ES-I3 (cell line): ENCODE data around the gene TTC7B.

Source experiments
- H3K36me3 ChIP-seq: 2 replicates; pipeline ENCODE4 v1.6.1; 2013; ENCODE audit warnings: mild to moderate bottlenecking, low read length, control low read depth, moderate library complexity; ENCODE audit not compliant: insufficient read depth
- H3K4me1 ChIP-seq: 2 replicates; pipeline ENCODE4 v1.6.1; 2013; ENCODE audit warnings: mild to moderate bottlenecking, control low read depth, low read length; ENCODE audit not compliant: insufficient read depth
- H3K9ac ChIP-seq: 2 replicates; pipeline ENCODE4 v1.6.1; 2013; ENCODE audit warnings: low read depth, mild to moderate bottlenecking, low read length, moderate library complexity
- H3K9me3 ChIP-seq: 2 replicates; pipeline ENCODE4 v1.6.1; 2013; ENCODE audit warnings: mild to moderate bottlenecking, low read length, moderate library complexity; ENCODE audit not compliant: control insufficient read depth, insufficient read depth

TTC7B gene

DNA sequence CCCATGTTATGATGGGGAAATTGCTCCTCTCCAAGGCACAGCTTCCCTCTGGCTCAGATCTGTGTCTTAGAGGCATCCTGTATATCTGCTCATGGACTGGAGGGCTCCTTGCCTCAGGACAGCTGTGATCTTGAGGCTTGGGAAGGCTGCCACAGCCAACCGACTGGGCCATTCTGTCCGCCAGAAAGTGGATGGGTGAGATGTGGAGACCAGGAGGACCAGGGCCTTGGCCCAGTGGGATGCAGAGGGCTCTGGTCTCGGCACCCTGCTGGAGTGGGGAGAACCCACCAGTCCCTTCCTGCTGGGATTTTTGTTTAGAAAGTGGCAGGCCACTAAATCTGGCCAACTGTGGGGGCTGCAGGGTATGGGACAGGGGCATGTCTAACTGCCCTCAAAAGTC, 270.8 kb downstream of the TTC7B start:
- H3K9me3 ChIP-seq: no peaks in the 10 kb centered on the region
- H3K36me3 ChIP-seq: no peaks in the 10 kb centered on the region; the same call in 1 of the 2 replicates
- no peak overlapping the region for H3K9ac ChIP-seq
- 0 out of 2 replicates have a peak, but pooled peaks cover 5% of the 10 kb centered on the region for H3K4me1 ChIP-seq

DNA sequence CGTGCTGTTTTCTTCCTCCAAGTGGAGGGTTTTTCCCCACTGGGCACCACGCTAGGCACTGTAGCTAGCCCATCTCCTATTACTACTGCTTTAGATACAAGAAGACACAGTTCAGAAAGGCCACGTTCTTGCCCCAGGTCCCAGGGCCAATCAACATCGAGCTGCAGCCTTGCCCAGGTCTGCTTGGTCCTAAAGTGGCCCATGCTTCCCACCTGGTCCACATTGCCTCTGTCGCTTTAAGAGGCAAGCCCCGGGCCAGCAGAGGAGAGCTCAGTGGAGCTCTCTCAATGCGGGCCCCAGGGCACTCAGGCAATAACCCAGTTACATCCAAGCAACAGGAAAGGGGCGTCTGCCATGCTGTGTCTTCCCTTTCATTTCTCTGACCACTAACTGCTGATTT, 271.3 kb downstream of the TTC7B start:
- H3K9ac ChIP-seq: no peak overlapping the region

DNA sequence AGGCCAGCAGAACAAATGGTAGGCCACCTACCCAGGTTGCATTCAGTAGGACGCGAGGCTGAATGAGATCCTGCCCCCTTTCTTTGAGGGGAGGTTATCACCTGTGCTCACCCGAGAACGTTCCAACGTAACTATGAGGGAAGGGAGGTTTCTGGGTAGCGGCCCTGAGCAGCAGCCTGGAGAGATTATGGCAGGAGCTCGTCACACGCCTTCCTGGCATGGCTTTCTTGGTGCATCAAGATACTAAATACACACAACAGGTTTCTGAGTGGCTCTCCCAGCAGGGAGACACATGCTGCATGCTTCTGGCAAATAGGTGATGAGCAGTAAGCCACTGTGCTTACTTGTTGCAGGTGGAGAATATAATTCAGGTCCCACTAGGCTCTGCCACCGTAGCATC, 271.7 kb downstream of the TTC7B start:
- Histone ChIP-seq H3K4me1 (0 out of 2 replicates have a peak, but pooled peaks cover 5% of the 10 kb centered on the region), H3K9ac (no peak overlapping the region), H3K36me3 (no peaks in the 10 kb centered on the region), H3K9me3 (no peaks in the 10 kb centered on the region)

More for the DNA sequence above, 271.3 kb downstream of the TTC7B start:
- no peaks in the 10 kb centered on the region for H3K36me3 ChIP-seq
- H3K9me3 ChIP-seq: no peaks in the 10 kb centered on the region
- 0 out of 2 replicates have a peak, but pooled peaks cover 5% of the 10 kb centered on the region for H3K4me1 ChIP-seq

DNA sequence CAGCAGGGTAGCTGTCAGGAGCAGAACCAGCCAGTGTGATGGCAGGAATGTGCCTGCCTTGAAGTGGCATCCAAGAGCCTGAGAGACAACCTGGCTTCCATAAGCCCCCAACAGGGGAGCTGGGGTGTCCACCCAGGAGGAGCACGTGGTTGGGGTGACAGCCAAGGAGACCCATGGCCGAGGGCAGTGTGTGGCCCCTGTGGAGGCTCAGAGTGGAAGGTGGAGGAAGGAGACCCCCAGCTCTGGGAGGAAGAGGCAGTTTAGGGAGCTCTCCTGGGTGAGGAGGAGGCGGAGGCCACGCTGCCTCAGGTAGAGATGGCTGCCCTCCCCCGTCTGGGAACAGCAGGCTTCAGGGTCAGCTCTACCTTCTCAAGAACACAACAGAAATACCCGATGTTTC, 272.4 kb downstream of the TTC7B start:
- no peak overlapping the region for H3K9ac ChIP-seq
- H3K9me3 ChIP-seq: no peaks in the 10 kb centered on the region
- H3K4me1 ChIP-seq: 0 out of 2 replicates have a peak, but pooled peaks cover 5% of the 10 kb centered on the region
- H3K36me3 ChIP-seq: no peaks in the 10 kb centered on the region

DNA sequence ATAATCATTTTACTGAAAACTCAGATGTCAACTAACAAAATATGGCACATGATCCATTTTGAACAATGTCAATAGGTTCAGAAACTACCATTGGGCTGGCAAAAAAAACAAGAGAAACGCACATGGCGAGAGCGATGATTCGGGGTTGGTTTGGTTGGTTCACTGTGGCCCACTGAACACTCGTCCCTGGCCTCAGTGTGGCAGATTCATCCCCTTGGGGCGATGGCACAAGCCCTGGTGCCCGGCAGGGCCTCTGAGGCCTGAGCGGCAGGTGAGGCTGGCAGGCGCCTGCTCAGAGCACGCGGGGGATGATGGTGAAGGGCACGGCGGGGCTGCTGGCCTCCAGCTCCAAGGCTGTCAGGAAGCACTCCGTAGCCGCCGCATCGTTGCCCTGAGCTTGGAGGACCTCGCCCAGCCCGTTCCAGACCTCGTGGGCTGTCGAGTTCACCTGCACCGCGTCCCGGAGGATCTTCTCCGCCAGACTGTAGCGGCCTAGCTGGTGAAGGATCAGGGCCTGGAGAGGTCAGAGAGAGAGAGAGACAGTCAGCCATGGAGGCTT, 275.1 kb downstream of the TTC7B start:
- Histone ChIP-seq H3K36me3 (no peaks in the 10 kb centered on the region), H3K4me1 (no peaks in the 10 kb centered on the region)

DNA sequence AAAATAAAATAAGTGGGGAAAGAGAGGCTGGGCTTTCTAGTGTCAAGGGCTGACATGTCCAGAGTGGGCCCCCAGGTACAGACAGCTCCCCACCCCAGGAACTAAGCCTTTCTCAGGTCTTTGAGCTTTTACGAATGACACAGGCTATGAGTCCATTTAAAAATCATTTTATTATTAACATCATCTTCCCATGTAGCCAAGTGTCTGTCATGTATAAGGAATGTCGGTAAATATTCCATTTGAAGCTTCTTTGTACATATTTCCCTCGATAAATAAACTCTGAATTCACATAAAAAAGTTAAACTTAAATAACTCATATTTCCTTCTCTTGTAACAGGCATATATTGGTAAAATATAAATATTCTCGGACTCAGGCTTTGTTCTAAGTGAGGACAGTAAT, 275.8 kb downstream of the TTC7B start:
- Histone ChIP-seq H3K9ac (no peak overlapping the region), H3K9me3 (no peaks in the 10 kb centered on the region), H3K36me3 (no peaks in the 10 kb centered on the region), H3K4me1 (no peaks in the 10 kb centered on the region)

More for the DNA sequence above, 275.1 kb downstream of the TTC7B start:
- no peak overlapping the region for H3K9ac ChIP-seq
- no peaks in the 10 kb centered on the region for H3K9me3 ChIP-seq

DNA sequence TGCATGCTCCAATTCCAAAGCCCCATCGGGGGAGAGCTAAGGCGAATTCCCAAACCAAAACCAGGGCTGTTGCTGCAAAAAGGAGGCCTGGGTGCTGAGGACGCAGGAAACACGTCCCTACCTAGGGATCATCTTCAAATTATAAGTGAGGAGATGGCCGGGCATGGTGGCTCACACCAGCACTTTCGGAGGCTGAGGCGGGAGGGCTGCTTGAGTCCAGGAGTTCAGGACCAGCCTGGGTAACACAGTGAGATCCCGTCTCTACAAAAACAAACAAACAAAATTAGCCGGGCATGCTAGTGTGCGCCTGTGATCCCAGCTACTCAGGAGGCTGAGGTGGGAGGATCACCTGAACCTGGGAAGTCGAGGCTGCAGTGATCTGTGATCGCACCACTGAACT, 276.2 kb downstream of the TTC7B start:
- H3K9ac ChIP-seq: no peak overlapping the region
- H3K9me3 ChIP-seq: no peaks in the 10 kb centered on the region
- H3K36me3 ChIP-seq: no peaks in the 10 kb centered on the region
- no peaks in the 10 kb centered on the region; the same call in 1 of the 2 replicates for H3K4me1 ChIP-seq

DNA sequence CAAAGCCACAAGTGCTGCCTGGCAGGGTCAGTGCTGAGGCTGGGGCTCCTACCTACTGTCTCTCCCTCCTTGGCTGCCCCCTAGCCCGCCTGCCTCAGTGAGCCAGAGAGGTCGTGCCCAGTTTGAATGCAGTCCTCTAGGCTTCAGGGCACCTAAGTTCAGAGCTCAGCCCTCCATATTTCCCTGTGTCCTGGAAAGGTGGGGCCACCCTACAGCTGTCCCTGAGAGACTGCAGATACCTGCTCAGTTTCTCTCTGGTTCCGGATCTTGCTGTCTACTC, 276.8 kb downstream of the TTC7B start:
- no peak overlapping the region for H3K9ac ChIP-seq
- no peaks in the 10 kb centered on the region for H3K9me3 ChIP-seq
- no peaks in the 10 kb centered on the region for H3K36me3 ChIP-seq
- H3K4me1 ChIP-seq: no peaks in the 10 kb centered on the region; the same call in 1 of the 2 replicates

DNA sequence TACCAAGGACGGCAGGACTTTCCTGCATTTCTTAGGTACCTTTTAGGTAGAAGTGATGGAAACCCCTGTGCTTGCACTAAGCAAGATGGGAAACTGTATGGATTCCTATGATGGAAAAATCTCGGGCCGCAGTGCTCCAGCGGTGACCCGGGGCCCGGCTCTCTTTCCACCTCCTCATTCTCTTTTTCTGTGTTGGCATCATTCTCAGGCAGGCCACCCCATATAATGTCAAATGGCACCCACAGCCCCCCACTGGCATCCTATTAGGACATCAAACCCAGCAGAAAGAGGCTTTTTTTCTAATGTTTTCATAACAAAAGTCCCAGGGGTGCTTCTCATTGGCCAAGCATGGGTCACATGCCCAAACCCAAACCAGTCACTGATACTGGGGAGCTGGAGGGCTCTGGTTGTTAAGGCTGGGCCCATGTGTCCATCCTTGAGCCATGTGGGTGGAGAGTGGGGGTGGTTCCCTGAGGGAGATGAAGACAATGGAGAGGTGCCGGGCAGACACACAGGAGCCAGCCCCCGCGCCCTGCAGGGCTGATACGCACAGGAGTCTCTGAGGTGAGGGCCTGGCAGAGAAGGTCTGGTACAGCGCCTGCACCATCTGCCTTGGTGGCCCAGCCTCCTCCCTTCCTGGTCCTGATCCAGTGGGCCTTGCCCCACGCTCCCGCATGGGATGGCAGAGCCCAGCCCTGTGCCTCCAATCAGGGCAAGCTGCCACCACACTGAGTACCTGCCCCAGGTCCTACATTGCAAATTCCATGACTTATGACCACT, 277.3 kb downstream of the TTC7B start:
- Histone ChIP-seq H3K9me3 (no peaks in the 10 kb centered on the region), H3K9ac (no peak overlapping the region), H3K36me3 (no peaks in the 10 kb centered on the region), H3K4me1 (no peaks in the 10 kb centered on the region; the same call in 1 of the 2 replicates)

DNA sequence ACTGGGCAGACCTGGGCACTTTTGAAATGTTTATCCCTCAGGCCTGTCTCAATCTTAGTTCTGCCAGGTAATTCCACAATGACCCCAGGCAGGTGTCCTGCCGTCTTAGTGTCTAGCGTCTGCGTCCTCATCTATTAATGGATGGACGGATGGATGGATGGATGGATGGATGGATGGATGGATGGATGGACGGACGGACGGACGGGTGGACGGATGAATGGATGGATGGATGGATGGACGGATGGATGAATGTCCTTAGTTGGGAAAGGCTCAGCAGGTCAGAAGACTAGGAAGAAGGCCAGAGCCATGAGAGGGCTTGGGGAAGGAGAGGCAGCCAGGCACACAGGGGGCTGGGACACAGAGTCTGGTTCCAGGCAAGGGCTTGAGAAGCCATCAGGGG, 278.1 kb downstream of the TTC7B start:
- H3K9ac ChIP-seq: no peak overlapping the region
- no peaks in the 10 kb centered on the region for H3K36me3 ChIP-seq
- no peaks in the 10 kb centered on the region; the same call in 1 of the 2 replicates for H3K4me1 ChIP-seq
- no peaks in the 10 kb centered on the region for H3K9me3 ChIP-seq

DNA sequence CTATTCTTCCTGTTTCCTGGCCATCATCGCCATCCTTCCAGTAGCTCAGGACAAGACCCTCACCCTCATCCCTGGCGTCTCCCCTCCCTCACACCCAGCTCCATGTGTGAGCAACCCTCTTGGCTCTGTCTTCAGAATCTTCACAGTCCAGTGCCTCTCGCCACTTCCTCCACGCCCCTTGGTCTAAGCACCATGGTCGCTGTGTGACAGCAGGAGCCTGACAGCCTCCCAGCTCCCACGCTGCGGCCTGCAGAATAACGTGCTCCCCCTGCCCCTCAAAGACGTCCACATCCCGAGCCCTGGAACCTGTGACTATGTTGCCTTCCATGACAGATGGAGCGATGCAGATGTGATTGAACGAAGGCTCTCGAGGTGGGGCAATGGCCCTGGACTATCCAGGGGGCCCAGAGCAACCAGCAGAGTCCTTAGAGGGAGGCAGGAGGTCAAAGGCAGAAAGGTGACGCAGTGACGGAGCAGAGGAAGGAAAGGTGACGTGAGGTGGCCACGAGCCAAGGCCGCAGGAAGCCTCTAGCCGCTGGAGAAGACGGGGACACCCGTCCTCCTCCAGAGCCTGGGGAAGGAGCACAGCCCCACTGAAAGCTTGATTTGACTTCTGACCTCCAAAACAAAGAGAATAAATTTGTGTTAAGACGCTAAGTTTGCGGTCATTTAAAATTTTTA, 279.6 kb downstream of the TTC7B start:
- no peaks in the 10 kb centered on the region for H3K36me3 ChIP-seq
- H3K9me3 ChIP-seq: no peaks in the 10 kb centered on the region
- no peak overlapping the region for H3K9ac ChIP-seq
- no peaks in the 10 kb centered on the region; the same call in 1 of the 2 replicates for H3K4me1 ChIP-seq

DNA sequence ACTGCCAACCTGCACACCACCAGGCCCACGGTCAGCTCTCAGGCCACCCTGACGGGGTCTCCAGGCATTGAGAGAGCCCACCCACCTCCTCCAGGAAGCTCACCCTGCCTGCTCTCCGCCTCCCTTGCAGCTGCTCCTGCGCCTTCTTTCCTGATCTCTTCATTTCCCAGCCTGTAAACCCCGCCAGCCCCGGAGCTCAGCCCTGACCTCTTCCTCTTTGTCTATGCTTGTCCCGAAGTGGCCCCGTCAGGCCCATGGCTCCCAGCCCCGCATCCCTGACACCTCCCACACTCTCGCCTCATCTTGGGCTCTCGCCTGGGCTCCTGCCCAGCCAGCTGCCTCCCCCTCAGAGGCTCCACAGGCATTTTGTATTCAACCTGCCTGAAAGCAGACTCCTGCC, 280.1 kb downstream of the TTC7B start:
- no peak overlapping the region for H3K9ac ChIP-seq
- H3K9me3 ChIP-seq: no peaks in the 10 kb centered on the region
- H3K4me1 ChIP-seq: no peaks in the 10 kb centered on the region; the same call in 1 of the 2 replicates
- no peaks in the 10 kb centered on the region for H3K36me3 ChIP-seq

DNA sequence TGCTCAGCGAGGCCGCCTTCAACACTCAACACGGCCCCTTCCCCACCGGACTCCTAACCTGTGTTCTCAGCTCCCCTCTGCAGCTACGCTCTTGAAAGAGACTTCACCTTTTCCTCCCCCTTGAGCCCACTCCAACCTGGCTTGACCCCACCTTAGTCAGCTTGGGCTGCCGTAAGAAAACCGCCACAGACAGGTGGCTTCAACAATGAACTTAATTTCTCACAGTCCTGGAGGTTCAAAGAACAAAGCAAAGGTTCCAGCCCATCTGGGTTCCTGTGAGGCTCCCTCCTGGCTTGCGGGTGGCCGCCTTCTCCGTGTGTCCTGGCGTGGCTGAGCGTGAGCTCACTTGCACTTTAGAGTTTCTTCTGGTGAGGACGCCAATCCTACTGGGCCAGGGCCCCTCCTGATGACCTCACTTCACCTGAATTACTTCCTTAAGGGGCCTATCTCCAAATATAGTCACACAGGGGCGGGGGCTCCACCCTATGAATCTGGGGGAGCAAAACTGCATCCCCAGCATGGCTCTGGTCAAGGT, 280.6 kb downstream of the TTC7B start:
- Histone ChIP-seq H3K9me3 (no peaks in the 10 kb centered on the region), H3K4me1 (no peaks in the 10 kb centered on the region; the same call in 1 of the 2 replicates), H3K36me3 (no peaks in the 10 kb centered on the region), H3K9ac (no peak overlapping the region)

DNA sequence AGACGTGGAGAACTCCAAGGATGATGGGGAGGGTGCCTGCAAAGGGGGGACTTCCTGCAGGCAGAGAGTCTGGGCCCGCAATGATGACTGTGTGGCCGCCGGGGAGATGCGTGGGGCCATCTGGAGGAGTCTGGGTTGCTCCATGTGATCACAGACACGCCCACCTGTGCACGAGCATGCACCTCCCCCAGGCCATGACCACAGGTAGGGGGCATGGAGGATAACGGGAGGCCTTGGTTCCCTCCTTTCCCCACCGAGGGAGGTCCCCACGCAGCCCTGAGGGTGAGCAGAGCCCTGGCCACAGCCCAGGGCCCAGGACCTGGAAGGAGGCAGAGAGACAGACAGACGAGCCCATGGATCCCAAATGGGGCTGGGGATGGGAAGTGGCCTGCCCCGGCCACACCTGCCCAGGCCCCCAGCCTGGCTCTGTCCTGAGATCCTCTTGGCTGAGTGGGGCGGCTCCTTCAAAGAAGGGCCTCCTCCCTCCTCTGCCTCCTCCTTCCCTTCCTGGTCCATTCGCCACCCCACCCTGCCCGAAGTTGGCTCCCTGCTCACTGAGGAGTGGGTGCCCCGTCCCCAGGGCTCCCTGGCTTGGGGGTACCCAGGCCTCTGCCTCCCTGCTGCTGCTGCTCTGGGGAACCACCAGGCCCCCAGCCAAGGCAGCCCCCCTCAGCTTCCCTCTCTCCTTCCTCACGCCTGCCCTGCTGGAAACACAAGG, 281.2 kb downstream of the TTC7B start:
- no peak overlapping the region for H3K9ac ChIP-seq
- no peaks in the 10 kb centered on the region; the same call in 1 of the 2 replicates for H3K4me1 ChIP-seq
- no peaks in the 10 kb centered on the region for H3K36me3 ChIP-seq
- no peaks in the 10 kb centered on the region for H3K9me3 ChIP-seq
